SK-N-SH treated with all-trans-retinoic acid at 6 μM for 48 hours (cell line): Measurements from ENCODE around the gene SYCN.

Experiments
- ATAC-seq: fragments of 200-7000 bp; cut with Tn5 transposase; 3 replicates; pipeline ENCODE4 v1.9.1; 2020; ENCODE audit warnings: mild to moderate bottlenecking, moderate library complexity
- ARNTL ChIP-seq: fragments of 450-650 bp; formaldehyde crosslinking; IDR thresholded peaks from 2 replicates; pipeline ENCODE4 v1.5.0; 2020; ENCODE audit warnings: low read depth, mild to moderate bottlenecking, moderate library complexity, borderline replicate concordance
- BACH2 ChIP-seq: fragments of 250-450 bp; sonication (Bioruptor Pico); IDR thresholded peaks from 2 replicates; pipeline ENCODE4 v1.9.0; 2021; ENCODE audit warnings: mild to moderate bottlenecking, borderline replicate concordance
- CSDC2 ChIP-seq: fragments of 250-450 bp; sonication (Bioruptor Pico); IDR thresholded peaks from 2 replicates; pipeline ENCODE4 v1.5.0; 2020; ENCODE audit warnings: mild to moderate bottlenecking, moderate library complexity
- ESRRG ChIP-seq: fragments of 250-450 bp; sonication (Bioruptor Pico); IDR thresholded peaks from 2 replicates; pipeline ENCODE4 v1.6.1; 2021; ENCODE audit warnings: mild to moderate bottlenecking
- GLIS3 ChIP-seq: fragments of 250-450 bp; sonication (Bioruptor Pico); IDR thresholded peaks from 2 replicates; pipeline ENCODE4 v1.5.0; 2020; ENCODE audit warnings: mild to moderate bottlenecking, moderate library complexity
- ISL1 ChIP-seq: fragments of 250-450 bp; sonication (Bioruptor Pico); IDR thresholded peaks from 2 replicates; pipeline ENCODE4 v2.1.2; 2022; ENCODE audit warnings: mild to moderate bottlenecking, moderate library complexity
- OSR1 ChIP-seq: fragments of 250-450 bp; sonication (Bioruptor Pico); IDR thresholded peaks from 2 replicates; pipeline ENCODE4 v1.8.0; 2022; ENCODE audit warnings: moderate library complexity, mild to moderate bottlenecking, inconsistent platforms
- PPARA ChIP-seq: fragments of 250-450 bp; sonication (Bioruptor Pico); IDR thresholded peaks from 2 replicates; pipeline ENCODE4 v1.5.0; 2020; ENCODE audit warnings: mild to moderate bottlenecking, borderline replicate concordance
- RARB ChIP-seq: fragments of 250-450 bp; sonication (Bioruptor Pico); IDR thresholded peaks from 2 replicates; pipeline ENCODE4 v1.8.0; 2021; ENCODE audit warnings: mild to moderate bottlenecking, moderate library complexity
- SNAI2 ChIP-seq: fragments of 250-450 bp; sonication (Bioruptor Pico); IDR thresholded peaks from 2 replicates; pipeline ENCODE4 v1.5.0; 2020; ENCODE audit warnings: mild to moderate bottlenecking, moderate library complexity
- TCF4 ChIP-seq: fragments of 250-450 bp; sonication (Bioruptor Pico); IDR thresholded peaks from 2 replicates; pipeline ENCODE4 v1.8.0; 2021; ENCODE audit warnings: mild to moderate bottlenecking, moderate library complexity, borderline replicate concordance
- TOX ChIP-seq: fragments of 250-450 bp; sonication (Bioruptor Pico); IDR thresholded peaks from 2 replicates; pipeline ENCODE4 v1.8.0; 2021; ENCODE audit warnings: mild to moderate bottlenecking, moderate library complexity, borderline replicate concordance
- ZC3H10 ChIP-seq: fragments of 250-450 bp; sonication (Bioruptor Pico); IDR thresholded peaks from 2 replicates; pipeline ENCODE4 v1.5.1; 2021; ENCODE audit warnings: mild to moderate bottlenecking, moderate library complexity
- ZFP3 ChIP-seq: fragments of 250-450 bp; sonication (Bioruptor Pico); IDR thresholded peaks from 2 replicates; pipeline ENCODE4 v1.5.0; 2020; ENCODE audit warnings: mild to moderate bottlenecking, moderate library complexity
- ZFP30 ChIP-seq: fragments of 450-650 bp; formaldehyde crosslinking; IDR thresholded peaks from 2 replicates; pipeline ENCODE4 v1.5.0; 2022; ENCODE audit warnings: mild to moderate bottlenecking, moderate library complexity
- ZNF565 ChIP-seq: fragments of 450-650 bp; formaldehyde crosslinking; conservative IDR thresholded peaks from 2 replicates; pipeline ENCODE4 v1.5.0; 2020; ENCODE audit warnings: low read depth, mild to moderate bottlenecking, moderate library complexity
- ZNF70 ChIP-seq: fragments of 450-650 bp; formaldehyde crosslinking; IDR thresholded peaks from 2 replicates; pipeline ENCODE4 v1.5.0; 2020; ENCODE audit warnings: mild to moderate bottlenecking, moderate library complexity
- ZNF8 ChIP-seq: fragments of 450-650 bp; formaldehyde crosslinking; IDR thresholded peaks from 2 replicates; pipeline ENCODE4 v1.5.0; 2020; ENCODE audit warnings: mild to moderate bottlenecking, moderate library complexity
- TF ChIP-seq, protein P1 (sequence below): fragments of 250-450 bp; sonication (Bioruptor Pico); IDR thresholded peaks from 2 replicates; pipeline ENCODE4 v1.5.1; 2020; ENCODE audit warnings: low read depth, mild to moderate bottlenecking, moderate library complexity
- TF ChIP-seq, protein P2 (sequence below): fragments of 250-450 bp; sonication (Bioruptor Pico); IDR thresholded peaks from 2 replicates; pipeline ENCODE4 v1.5.0; 2020; ENCODE audit warnings: mild to moderate bottlenecking, moderate library complexity
- TF ChIP-seq, protein P3 (sequence below): fragments of 250-450 bp; sonication (Bioruptor Pico); IDR thresholded peaks from 2 replicates; pipeline ENCODE4 v1.8.0; 2020; ENCODE audit warnings: mild to moderate bottlenecking, moderate library complexity, borderline replicate concordance
- TF ChIP-seq, protein P4 (sequence below): fragments of 250-450 bp; sonication (Bioruptor Pico); IDR thresholded peaks from 2 replicates; pipeline ENCODE4 v1.8.0; 2021; ENCODE audit warnings: low read depth, mild to moderate bottlenecking, moderate library complexity, borderline replicate concordance

Gene SYCN

GRCh38 chr19:39236527-39236926 lies 32.5 kb upstream of the SYCN start:
- TF ChIP-seq, protein P1, sequence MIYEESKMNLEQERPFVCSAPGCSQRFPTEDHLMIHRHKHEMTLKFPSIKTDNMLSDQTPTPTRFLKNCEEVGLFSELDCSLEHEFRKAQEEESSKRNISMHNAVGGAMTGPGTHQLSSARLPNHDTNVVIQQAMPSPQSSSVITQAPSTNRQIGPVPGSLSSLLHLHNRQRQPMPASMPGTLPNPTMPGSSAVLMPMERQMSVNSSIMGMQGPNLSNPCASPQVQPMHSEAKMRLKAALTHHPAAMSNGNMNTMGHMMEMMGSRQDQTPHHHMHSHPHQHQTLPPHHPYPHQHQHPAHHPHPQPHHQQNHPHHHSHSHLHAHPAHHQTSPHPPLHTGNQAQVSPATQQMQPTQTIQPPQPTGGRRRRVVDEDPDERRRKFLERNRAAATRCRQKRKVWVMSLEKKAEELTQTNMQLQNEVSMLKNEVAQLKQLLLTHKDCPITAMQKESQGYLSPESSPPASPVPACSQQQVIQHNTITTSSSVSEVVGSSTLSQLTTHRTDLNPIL (CRISPR knock-in tag), result no peak
- TF ChIP-seq ZNF70 (no peak), ESRRG (CRISPR knock-in tag) (no peak), BACH2 (CRISPR knock-in tag) (no peak), CSDC2 (CRISPR knock-in tag) (no peak), ZNF8 (CRISPR knock-in tag) (no peak), TCF4 (CRISPR knock-in tag) (no peak), ZFP30 (CRISPR knock-in tag) (no peak), GLIS3 (CRISPR knock-in tag) (no peak), RARB (CRISPR knock-in tag) (no peak), OSR1 (CRISPR knock-in tag) (no peak), TOX (no peak), PPARA (CRISPR knock-in tag) (no peak), SNAI2 (CRISPR knock-in tag) (no peak), ZNF565 (CRISPR knock-in tag) (no peak), ISL1 (CRISPR knock-in tag) (no peak)
- TF ChIP-seq, protein P2, sequence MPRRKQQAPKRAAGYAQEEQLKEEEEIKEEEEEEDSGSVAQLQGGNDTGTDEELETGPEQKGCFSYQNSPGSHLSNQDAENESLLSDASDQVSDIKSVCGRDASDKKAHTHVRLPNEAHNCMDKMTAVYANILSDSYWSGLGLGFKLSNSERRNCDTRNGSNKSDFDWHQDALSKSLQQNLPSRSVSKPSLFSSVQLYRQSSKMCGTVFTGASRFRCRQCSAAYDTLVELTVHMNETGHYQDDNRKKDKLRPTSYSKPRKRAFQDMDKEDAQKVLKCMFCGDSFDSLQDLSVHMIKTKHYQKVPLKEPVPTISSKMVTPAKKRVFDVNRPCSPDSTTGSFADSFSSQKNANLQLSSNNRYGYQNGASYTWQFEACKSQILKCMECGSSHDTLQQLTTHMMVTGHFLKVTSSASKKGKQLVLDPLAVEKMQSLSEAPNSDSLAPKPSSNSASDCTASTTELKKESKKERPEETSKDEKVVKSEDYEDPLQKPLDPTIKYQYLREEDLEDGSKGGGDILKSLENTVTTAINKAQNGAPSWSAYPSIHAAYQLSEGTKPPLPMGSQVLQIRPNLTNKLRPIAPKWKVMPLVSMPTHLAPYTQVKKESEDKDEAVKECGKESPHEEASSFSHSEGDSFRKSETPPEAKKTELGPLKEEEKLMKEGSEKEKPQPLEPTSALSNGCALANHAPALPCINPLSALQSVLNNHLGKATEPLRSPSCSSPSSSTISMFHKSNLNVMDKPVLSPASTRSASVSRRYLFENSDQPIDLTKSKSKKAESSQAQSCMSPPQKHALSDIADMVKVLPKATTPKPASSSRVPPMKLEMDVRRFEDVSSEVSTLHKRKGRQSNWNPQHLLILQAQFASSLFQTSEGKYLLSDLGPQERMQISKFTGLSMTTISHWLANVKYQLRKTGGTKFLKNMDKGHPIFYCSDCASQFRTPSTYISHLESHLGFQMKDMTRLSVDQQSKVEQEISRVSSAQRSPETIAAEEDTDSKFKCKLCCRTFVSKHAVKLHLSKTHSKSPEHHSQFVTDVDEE (CRISPR knock-in tag), result no peak
- TF ChIP-seq, protein P3, sequence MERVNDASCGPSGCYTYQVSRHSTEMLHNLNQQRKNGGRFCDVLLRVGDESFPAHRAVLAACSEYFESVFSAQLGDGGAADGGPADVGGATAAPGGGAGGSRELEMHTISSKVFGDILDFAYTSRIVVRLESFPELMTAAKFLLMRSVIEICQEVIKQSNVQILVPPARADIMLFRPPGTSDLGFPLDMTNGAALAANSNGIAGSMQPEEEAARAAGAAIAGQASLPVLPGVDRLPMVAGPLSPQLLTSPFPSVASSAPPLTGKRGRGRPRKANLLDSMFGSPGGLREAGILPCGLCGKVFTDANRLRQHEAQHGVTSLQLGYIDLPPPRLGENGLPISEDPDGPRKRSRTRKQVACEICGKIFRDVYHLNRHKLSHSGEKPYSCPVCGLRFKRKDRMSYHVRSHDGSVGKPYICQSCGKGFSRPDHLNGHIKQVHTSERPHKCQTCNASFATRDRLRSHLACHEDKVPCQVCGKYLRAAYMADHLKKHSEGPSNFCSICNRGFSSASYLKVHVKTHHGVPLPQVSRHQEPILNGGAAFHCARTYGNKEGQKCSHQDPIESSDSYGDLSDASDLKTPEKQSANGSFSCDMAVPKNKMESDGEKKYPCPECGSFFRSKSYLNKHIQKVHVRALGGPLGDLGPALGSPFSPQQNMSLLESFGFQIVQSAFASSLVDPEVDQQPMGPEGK (CRISPR knock-in tag), result no peak
- TF ChIP-seq, all 23 proteins: peak for 0
- no peak for ATAC-seq

- TF ChIP-seq PPARA (CRISPR knock-in tag) (no peak), OSR1 (CRISPR knock-in tag) (no peak), CSDC2 (CRISPR knock-in tag) (no peak), ARNTL (CRISPR knock-in tag) (no peak)
- TF ChIP-seq, protein P2 (CRISPR knock-in tag), result no peak
- no peak for ATAC-seq
Measured at GRCh38 chr19:39232708-39233107, 28.6 kb upstream of the SYCN start.

- ATAC-seq, result no peak
- TF ChIP-seq ESRRG (CRISPR knock-in tag) (no peak), ZNF565 (CRISPR knock-in tag) (no peak), ARNTL (CRISPR knock-in tag) (no peak), RARB (CRISPR knock-in tag) (no peak), ZC3H10 (CRISPR knock-in tag) (no peak), ZFP3 (CRISPR knock-in tag) (no peak), TCF4 (CRISPR knock-in tag) (no peak), TOX (no peak), GLIS3 (CRISPR knock-in tag) (no peak), PPARA (CRISPR knock-in tag) (no peak), SNAI2 (CRISPR knock-in tag) (no peak), ZFP30 (CRISPR knock-in tag) (no peak)
- TF ChIP-seq, protein P3 (CRISPR knock-in tag), result no peak
- TF ChIP-seq, protein P4, sequence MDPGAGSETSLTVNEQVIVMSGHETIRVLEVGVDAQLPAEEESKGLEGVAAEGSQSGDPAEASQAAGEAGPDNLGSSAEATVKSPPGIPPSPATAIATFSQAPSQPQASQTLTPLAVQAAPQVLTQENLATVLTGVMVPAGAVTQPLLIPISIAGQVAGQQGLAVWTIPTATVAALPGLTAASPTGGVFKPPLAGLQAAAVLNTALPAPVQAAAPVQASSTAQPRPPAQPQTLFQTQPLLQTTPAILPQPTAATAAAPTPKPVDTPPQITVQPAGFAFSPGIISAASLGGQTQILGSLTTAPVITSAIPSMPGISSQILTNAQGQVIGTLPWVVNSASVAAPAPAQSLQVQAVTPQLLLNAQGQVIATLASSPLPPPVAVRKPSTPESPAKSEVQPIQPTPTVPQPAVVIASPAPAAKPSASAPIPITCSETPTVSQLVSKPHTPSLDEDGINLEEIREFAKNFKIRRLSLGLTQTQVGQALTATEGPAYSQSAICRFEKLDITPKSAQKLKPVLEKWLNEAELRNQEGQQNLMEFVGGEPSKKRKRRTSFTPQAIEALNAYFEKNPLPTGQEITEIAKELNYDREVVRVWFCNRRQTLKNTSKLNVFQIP, result no peak
- TF ChIP-seq, all 23 proteins: peak for 0
Measured at GRCh38 chr19:39230096-39230764, 26.2 kb upstream of the SYCN start.
